ENCODE measurements around the gene SLC22A1.
"Not testable (repeated sequence)": the region's sequence is repeated elsewhere in the genome, so short reads cannot be mapped to it uniquely, and the experiment has no call there.

SLC22A1 gene

GRCh38 chr6:160086754-160087153, 34.9 kb upstream of the SLC22A1 start:
- DNase-seq (ENCODE audit: low read depth), result no peak
- H3K4me3 ChIP-seq (replicated peaks; ENCODE audit: low read depth, low read length), result no peak overlapping the region
- no peak for TF ChIP-seq CTCF (IDR thresholded peaks at IDR 0.05; ENCODE audit: low read length, missing control alignments)

- peak; percentile 99 for TF ChIP-seq CTCF (IDR thresholded peaks at IDR 0.05; ENCODE audit: low read length, missing control alignments)
- no peak overlapping the region for H3K4me3 ChIP-seq (replicated peaks; ENCODE audit: low read depth, low read length)
- DNase-seq (ENCODE audit: low read depth), result peak; percentile 88
These were observed 33.4 kb upstream of the SLC22A1 start for GRCh38 chr6:160088069-160088783.

GRCh38 chr6:160088784-160089533, 32.7 kb upstream of the SLC22A1 start:
- TF ChIP-seq CTCF (IDR thresholded peaks at IDR 0.05; ENCODE audit: low read length, missing control alignments), result no peak
- H3K4me3 ChIP-seq (replicated peaks; ENCODE audit: low read depth, low read length), result no peak overlapping the region
- DNase-seq (ENCODE audit: low read depth), result no peak

- DNase-seq (ENCODE audit: low read depth), result no peak
- H3K4me3 ChIP-seq (replicated peaks; ENCODE audit: low read depth, low read length), result no peak overlapping the region
- TF ChIP-seq CTCF (IDR thresholded peaks at IDR 0.05; ENCODE audit: low read length, missing control alignments), result no peak
These were observed 32.1 kb upstream of the SLC22A1 start for GRCh38 chr6:160089534-160089897.

- DNase-seq (ENCODE audit: low read depth), result not testable (repeated sequence)
These were observed 31.0 kb upstream of the SLC22A1 start for GRCh38 chr6:160090442-160091239.

GRCh38 chr6:160092176-160092575, 29.4 kb upstream of the SLC22A1 start:
- DNase-seq (ENCODE audit: low read depth); H3K4me3 ChIP-seq (replicated peaks; ENCODE audit: low read depth, low read length): not testable (repeated sequence)

More at GRCh38 chr6:160090442-160091239, 31.0 kb upstream of the SLC22A1 start:
- not testable (repeated sequence) for H3K4me3 ChIP-seq (replicated peaks; ENCODE audit: low read depth, low read length)

GRCh38 chr6:160092602-160093001, 29.0 kb upstream of the SLC22A1 start:
- TF ChIP-seq CTCF (IDR thresholded peaks at IDR 0.05; ENCODE audit: low read length, missing control alignments), result no peak
- DNase-seq (ENCODE audit: low read depth), result no peak
- H3K4me3 ChIP-seq (replicated peaks; ENCODE audit: low read depth, low read length), result no peak overlapping the region
